ENCODE data around the gene ACD. TPM values are rescaled to one million over a fixed set of nuclear protein-coding genes. Genes with fewer than 3 reads are reported as not detected.

ACD gene
- total RNA-seq, 1 experiment from 2014 or later: 41.3 TPM

- 0 out of 2 replicates have a peak, but pooled peaks cover 1% of the 10 kb centered on the region for H3K36me3 Mint-ChIP-seq
- DNase-seq (ENCODE audit: low spot score) (peak; percentile 96), ATAC-seq (peak; percentile 72)
- H3K9me3 Mint-ChIP-seq: no peaks in the 10 kb centered on the region
- peaks cover 19% of the 10 kb centered on the region for H3K4me1 Mint-ChIP-seq
- no peak for TF ChIP-seq NR2C2 (CRISPR knock-in tag; IDR thresholded peaks at IDR 0.05)
- peak; percentile 86; the same call in 1 of the 2 replicates for TF ChIP-seq FOXP4 (CRISPR knock-in tag; IDR thresholded peaks at IDR 0.05)
- 0 out of 2 replicates have a peak, but pooled peaks have one; percentile 8 for TF ChIP-seq FOXK1 (CRISPR knock-in tag; IDR thresholded peaks at IDR 0.05)
- TF ChIP-seq ZMAT4 (CRISPR knock-in tag; IDR thresholded peaks at IDR 0.05): no peak
- TF ChIP-seq JUN (CRISPR knock-in tag; IDR thresholded peaks at IDR 0.05): no peak
- TF ChIP-seq SP1 (CRISPR knock-in tag; conservative IDR thresholded peaks at IDR 0.05): peak; percentile 83
- TF ChIP-seq ELF4 (CRISPR knock-in tag; IDR thresholded peaks at IDR 0.05; ENCODE audit: low read depth): no peak
- no peak for TF ChIP-seq TEAD4 (CRISPR knock-in tag; IDR thresholded peaks at IDR 0.05)
- no peak for TF ChIP-seq KAT7 (CRISPR knock-in tag; IDR thresholded peaks at IDR 0.05; ENCODE audit: borderline replicate concordance)
- TF ChIP-seq ZSCAN18 (CRISPR knock-in tag; IDR thresholded peaks at IDR 0.05): no peak
- no peak for TF ChIP-seq ZBTB43 (CRISPR knock-in tag; IDR thresholded peaks at IDR 0.05)
- TF ChIP-seq ZBTB21 (CRISPR knock-in tag; IDR thresholded peaks at IDR 0.05; ENCODE audit: borderline replicate concordance): peak; percentile 95
- no peak for TF ChIP-seq TP53 (CRISPR knock-in tag; IDR thresholded peaks at IDR 0.05)
- peak; percentile 94 for TF ChIP-seq CREM (CRISPR knock-in tag; IDR thresholded peaks at IDR 0.05)
- TF ChIP-seq TEAD1 (CRISPR knock-in tag; IDR thresholded peaks at IDR 0.05): no peak
- TF ChIP-seq ETV6 (CRISPR knock-in tag; IDR thresholded peaks at IDR 0.05): peak; percentile 20; the same call in 1 of the 2 replicates
- no peak for TF ChIP-seq FOXP1 (CRISPR knock-in tag; IDR thresholded peaks at IDR 0.05; ENCODE audit: borderline replicate concordance)
- no peak for TF ChIP-seq ATF2 (CRISPR knock-in tag; IDR thresholded peaks at IDR 0.05; ENCODE audit: borderline replicate concordance, low read depth)
- TF ChIP-seq GRHL2 (CRISPR knock-in tag; IDR thresholded peaks at IDR 0.05; ENCODE audit: insufficient replicate concordance, severe bottlenecking): no peak
- TF ChIP-seq EMX1 (CRISPR knock-in tag; IDR thresholded peaks at IDR 0.05): no peak
- peak; percentile 91 for TF ChIP-seq GABPB1 (CRISPR knock-in tag; IDR thresholded peaks at IDR 0.05)
- TF ChIP-seq PRRX2 (CRISPR knock-in tag; IDR thresholded peaks at IDR 0.05): no peak
- TF ChIP-seq MYBL2 (CRISPR knock-in tag; IDR thresholded peaks at IDR 0.05): no peak
- peak; percentile 43 for TF ChIP-seq USF2 (CRISPR knock-in tag; IDR thresholded peaks at IDR 0.05)
- peak; percentile 48; the same call in 1 of the 2 replicates for TF ChIP-seq NFYB (CRISPR knock-in tag; conservative IDR thresholded peaks at IDR 0.05; ENCODE audit: low read depth)
- TF ChIP-seq ATF3 (CRISPR knock-in tag; conservative IDR thresholded peaks at IDR 0.05): no peak; the same call in 1 of the 2 replicates
- TF ChIP-seq JAZF1 (CRISPR knock-in tag; IDR thresholded peaks at IDR 0.05): no peak
- no peak for TF ChIP-seq ZNF219 (CRISPR knock-in tag; IDR thresholded peaks at IDR 0.05; ENCODE audit: borderline replicate concordance)
- peaks cover 5% of the 10 kb centered on the region for H3K27me3 Mint-ChIP-seq (ENCODE audit: low read depth)
- peak within 1 kb of the TSS; percentile 91 for H3K4me3 Mint-ChIP-seq
- H3K27ac Mint-ChIP-seq: peak within 1 kb of the TSS; percentile 98
- ChIA-PET POLR2A (interaction anchor here (1.0 to 2.5 kb wide), 4 partner anchors 12 to 275 kb away, joined by 3 to 9 read pairs (median 4); no protein-coding TSS in a partner anchor), CTCF (interaction anchor here (0.8 to 10.3 kb wide), 22 partner anchors 9 to 404 kb away, joined by 3 to 137 read pairs (median 5); partner anchors contain the start of genes CARMIL2, LCAT, RANBP10 and RIPOR1)
Observed at GRCh38 chr16:67660564-67661028, 536 bp upstream of the ACD start, which contains the start of gene PARD6A. Gene PARD6A, plus strand, starts transcription at chr16:67660960. Its CDS starts 79 bp downstream, at chr16:67661039.

Data from WTC11 (cell line).